CD14-positive monocyte (primary cell): ENCODE results near the gene SPCS2. TPM values are rescaled to one million over a fixed set of nuclear protein-coding genes. Genes with fewer than 3 reads are reported as not detected.
"Not testable (repeated sequence)": the region's sequence is repeated elsewhere in the genome, so short reads cannot be mapped to it uniquely, and the experiment has no call there.

Source experiments
- DNase-seq, 3 donors: peaks; one replicate each; pipeline ENCODE4 v3.0.0-alpha.2; 2011 to 2022
- H2AFZ ChIP-seq: 2 replicates; pipeline ENCODE4 v1.6.0; 2012; ENCODE audit warnings: mild to moderate bottlenecking, low read depth, low read length, inconsistent platforms; ENCODE audit not compliant: insufficient read depth, poor library complexity, severe bottlenecking
- H3K27ac ChIP-seq, 2 donors: 1 replicate in 1 of 2; 2 replicates in 1 of 2; pipeline ENCODE4 v1.5.1; 2012 to 2013; ENCODE audit warnings: low read length in 2 of 2, control low read depth in 1 of 2, inconsistent platforms in 1 of 2, low read depth in 1 of 2, mild to moderate bottlenecking in 1 of 2
- H3K27me3 ChIP-seq, 2 donors: one replicate each; pipeline versions ENCODE4 v1.6.0 to v1.6.1; 2011 to 2013; ENCODE audit warnings: low read length in 2 of 2; ENCODE audit not compliant: control insufficient read depth in 2 of 2, insufficient read depth in 2 of 2
- H3K36me3 ChIP-seq, 2 donors: replicated peaks in 1 of 2; 1 replicate in 1 of 2; 2 replicates in 1 of 2; pipeline versions ENCODE4 v1.5.1 to v1.6.1; 2012 to 2013; ENCODE audit warnings: low read length in 2 of 2, control low read depth in 1 of 2, inconsistent platforms in 1 of 2, mild to moderate bottlenecking in 1 of 2; ENCODE audit not compliant: insufficient read depth in 2 of 2, control insufficient read depth in 1 of 2
- H3K4me1 ChIP-seq, 2 donors: 1 replicate in 1 of 2; 2 replicates in 1 of 2; pipeline versions ENCODE4 v1.5.1 to v1.6.1; 2012 to 2013; ENCODE audit warnings: low read length in 2 of 2, control low read depth in 1 of 2, inconsistent platforms in 1 of 2, mild to moderate bottlenecking in 1 of 2, moderate library complexity in 1 of 2; ENCODE audit not compliant: insufficient read depth in 2 of 2, control insufficient read depth in 1 of 2
- H3K4me2 ChIP-seq: replicated peaks from 2 replicates; pipeline ENCODE3; 2012; ENCODE audit warnings: low read length, moderate library complexity, mild to moderate bottlenecking; ENCODE audit not compliant: poor library complexity, severe bottlenecking; ENCODE audit errors: extremely low read depth
- H3K4me3 ChIP-seq, 3 experiments: fragments of 200-600 bp in 1 of 3; sonication (generic) in 1 of 3; replicated peaks in 1 of 3; 1 replicate in 2 of 3; 2 replicates in 1 of 3; pipeline ENCODE4 v1.5.1; 2011 to 2013; ENCODE audit warnings: low read length in 3 of 3, mild to moderate bottlenecking in 3 of 3, control low read depth in 2 of 3, low read depth in 2 of 3, inconsistent platforms in 1 of 3, moderate library complexity in 1 of 3
- H3K79me2 ChIP-seq: 2 replicates; pipeline ENCODE4 v1.6.0; 2012; ENCODE audit warnings: mild to moderate bottlenecking, control low read depth, inconsistent platforms, low read length, moderate library complexity; ENCODE audit not compliant: insufficient read depth
- H3K9ac ChIP-seq: 2 replicates; pipeline ENCODE4 v1.6.0; 2017; ENCODE audit warnings: low read length, mild to moderate bottlenecking; ENCODE audit not compliant: insufficient read depth, poor library complexity, severe bottlenecking
- H3K9me3 ChIP-seq, 2 donors: replicated peaks in 1 of 2; 1 replicate in 1 of 2; 2 replicates in 1 of 2; pipeline versions ENCODE4 v1.5.1 to v1.6.1; 2012 to 2013; ENCODE audit warnings: low read length in 2 of 2, control low read depth in 1 of 2; ENCODE audit not compliant: control insufficient read depth in 1 of 2, insufficient read depth in 1 of 2
- H4K20me1 ChIP-seq: 2 replicates; pipeline ENCODE4 v1.6.0; 2012; ENCODE audit warnings: mild to moderate bottlenecking, low read length, control low read depth, moderate library complexity; ENCODE audit not compliant: insufficient read depth
- H3K27ac Mint-ChIP-seq, 7 donors: one replicate each; pipeline ENCODE4 v1.8.0; 2020; ENCODE audit warnings: mild to moderate bottlenecking in 7 of 7, mixed read lengths in 7 of 7, moderate library complexity in 6 of 7, inconsistent platforms in 2 of 7
- H3K27me3 Mint-ChIP-seq, 3 donors: one replicate each; pipeline ENCODE4 v1.8.0; 2021 to 2022; ENCODE audit warnings: low read depth in 3 of 3, mild to moderate bottlenecking in 3 of 3, mixed read lengths in 3 of 3, moderate library complexity in 3 of 3, inconsistent platforms in 1 of 3
- H3K36me3 Mint-ChIP-seq, 2 donors: one replicate each; pipeline ENCODE4 v1.8.0; 2020; ENCODE audit warnings: mixed read lengths in 2 of 2, inconsistent platforms in 1 of 2, mild to moderate bottlenecking in 1 of 2
- H3K4me1 Mint-ChIP-seq: one replicate; pipeline ENCODE4 v1.8.0; 2020; ENCODE audit warnings: mild to moderate bottlenecking, mixed read lengths
- H3K4me3 Mint-ChIP-seq, 2 donors: one replicate each; pipeline ENCODE4 v1.8.0; 2020; ENCODE audit warnings: mild to moderate bottlenecking in 2 of 2, mixed read lengths in 2 of 2, moderate library complexity in 1 of 2
- H3K9me3 Mint-ChIP-seq, 7 donors: one replicate each; pipeline ENCODE4 v1.8.0; 2020 to 2022; ENCODE audit warnings: mixed read lengths in 7 of 7, mild to moderate bottlenecking in 6 of 7, moderate library complexity in 6 of 7, inconsistent platforms in 2 of 7
- WGBS: methylation state at CpG from one replicate; pipeline ENCODE4 v1.1.5; 2013; ENCODE audit warnings: missing lambda C conversion rate; ENCODE audit not compliant: insufficient coverage; 5-methylcytosine and 5-hydroxymethylcytosine counted together
- intact Hi-C, 2 donors: fragments of 100-400 bp; cut with micrococcal nuclease; formaldehyde crosslinking; loops; one replicate each; pipeline versions ENCODE4 v1.15.0 to v1.15.1; 2023
- polyA plus RNA-seq, 3 donors: library from polyadenylated mRNA; depleted of rRNA in 1 of 3; unstranded in 2 of 3; stranded (reverse) in 1 of 3; fragments of 300-500 nt in 2 of 3; fragments of >200 nt in 1 of 3; fragmentation: Illumina TruSeq in 2 of 3; gene quantifications; 1 replicate in 2 of 3; 2 replicates in 1 of 3; pipeline ENCODE4 v1.2.3, GENCODE V29; 2012 to 2021
- TF ChIP-seq, protein P1 (sequence below): fragments of 200-600 bp; IDR thresholded peaks from one replicate; pipeline ENCODE4 v1.8.0; 2022; ENCODE audit warnings: antibody characterized with exemption, mild to moderate bottlenecking

SPCS2 gene
- polyA plus RNA-seq, 3 donors: 12.4 to 185 (median 150) TPM

GRCh38 chr11:75013051-75013450, 64.0 kb downstream of the SPCS2 start:
- H3K9me3 ChIP-seq: no peaks in the 10 kb centered on the region
- H3K4me1 Mint-ChIP-seq: no peaks in the 10 kb centered on the region
- no peak overlapping the region for H3K4me3 ChIP-seq
- peaks cover 60 to 71% of the 10 kb centered on the region in 2 donors for H3K36me3 Mint-ChIP-seq
- no peak for DNase-seq
- no peaks in the 10 kb centered on the region for H3K4me1 ChIP-seq
- no peak overlapping the region for H3K9ac ChIP-seq
- no peaks in the 10 kb centered on the region for H3K9me3 Mint-ChIP-seq
- H4K20me1 ChIP-seq: no peaks in the 10 kb centered on the region
- peak overlapping the region in 1 of 7 donors; percentile 13 for H3K27ac Mint-ChIP-seq
- no peaks in the 10 kb centered on the region for H3K79me2 ChIP-seq
- no peak overlapping the region for H3K4me2 ChIP-seq
- TF ChIP-seq, protein P1, sequence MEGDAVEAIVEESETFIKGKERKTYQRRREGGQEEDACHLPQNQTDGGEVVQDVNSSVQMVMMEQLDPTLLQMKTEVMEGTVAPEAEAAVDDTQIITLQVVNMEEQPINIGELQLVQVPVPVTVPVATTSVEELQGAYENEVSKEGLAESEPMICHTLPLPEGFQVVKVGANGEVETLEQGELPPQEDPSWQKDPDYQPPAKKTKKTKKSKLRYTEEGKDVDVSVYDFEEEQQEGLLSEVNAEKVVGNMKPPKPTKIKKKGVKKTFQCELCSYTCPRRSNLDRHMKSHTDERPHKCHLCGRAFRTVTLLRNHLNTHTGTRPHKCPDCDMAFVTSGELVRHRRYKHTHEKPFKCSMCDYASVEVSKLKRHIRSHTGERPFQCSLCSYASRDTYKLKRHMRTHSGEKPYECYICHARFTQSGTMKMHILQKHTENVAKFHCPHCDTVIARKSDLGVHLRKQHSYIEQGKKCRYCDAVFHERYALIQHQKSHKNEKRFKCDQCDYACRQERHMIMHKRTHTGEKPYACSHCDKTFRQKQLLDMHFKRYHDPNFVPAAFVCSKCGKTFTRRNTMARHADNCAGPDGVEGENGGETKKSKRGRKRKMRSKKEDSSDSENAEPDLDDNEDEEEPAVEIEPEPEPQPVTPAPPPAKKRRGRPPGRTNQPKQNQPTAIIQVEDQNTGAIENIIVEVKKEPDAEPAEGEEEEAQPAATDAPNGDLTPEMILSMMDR: no peak
- no peak overlapping the region for H3K27ac ChIP-seq
- H3K27me3 ChIP-seq: no peaks in the 10 kb centered on the region
- peaks cover 45 to 82% of the 10 kb centered on the region in 2 donors for H3K36me3 ChIP-seq
- H2AFZ ChIP-seq: no peak overlapping the region
- intact Hi-C loops: no loop called here
- H3K4me3 Mint-ChIP-seq: no peak overlapping the region
- H3K27me3 Mint-ChIP-seq: no peaks in the 10 kb centered on the region

DNA sequence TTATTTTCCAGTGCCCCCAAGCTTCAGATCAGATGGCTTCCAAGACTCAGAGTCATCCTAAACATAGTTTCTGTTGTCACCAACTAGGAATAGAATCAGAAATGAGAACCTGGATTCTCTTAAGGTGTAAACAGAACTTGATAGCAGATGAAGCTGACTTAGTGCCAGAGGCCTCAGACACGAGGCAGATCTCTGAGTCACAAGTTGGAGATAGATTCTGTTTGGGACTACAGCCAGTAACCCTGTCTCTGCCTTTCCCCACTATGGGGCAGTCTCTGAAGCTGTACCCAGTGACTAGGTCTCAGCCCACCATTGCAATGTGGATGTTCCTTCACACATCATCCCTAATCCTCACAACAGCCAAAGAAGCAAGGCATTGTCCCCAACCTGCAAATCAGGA, 65.1 kb downstream of the SPCS2 start:
- Histone ChIP-seq H2AFZ (no peak overlapping the region), H3K4me1 (no peaks in the 10 kb centered on the region), H3K27ac (no peak overlapping the region), H3K36me3 (peaks cover 35 to 71% of the 10 kb centered on the region in 2 donors), H3K4me2 (no peak overlapping the region), H3K79me2 (no peaks in the 10 kb centered on the region), H3K9me3 (no peaks in the 10 kb centered on the region), H3K4me3 (no peak overlapping the region), H3K9ac (no peak overlapping the region), H4K20me1 (no peaks in the 10 kb centered on the region), H3K27me3 (no peaks in the 10 kb centered on the region)
- WGBS: no CpG with 5 or more reads among the region's 1 CpG
- Mint-ChIP-seq H3K27ac (no peak overlapping the region), H3K4me3 (no peak overlapping the region), H3K27me3 (no peaks in the 10 kb centered on the region), H3K4me1 (no peaks in the 10 kb centered on the region), H3K9me3 (peaks cover 0 to 4% (median 0%) of the 10 kb centered on the region in 7 donors), H3K36me3 (peaks cover 56 to 69% of the 10 kb centered on the region in 2 donors)
- DNase-seq: no peak
- intact Hi-C loops: no loop called here
- TF ChIP-seq, protein P1: no peak

DNA sequence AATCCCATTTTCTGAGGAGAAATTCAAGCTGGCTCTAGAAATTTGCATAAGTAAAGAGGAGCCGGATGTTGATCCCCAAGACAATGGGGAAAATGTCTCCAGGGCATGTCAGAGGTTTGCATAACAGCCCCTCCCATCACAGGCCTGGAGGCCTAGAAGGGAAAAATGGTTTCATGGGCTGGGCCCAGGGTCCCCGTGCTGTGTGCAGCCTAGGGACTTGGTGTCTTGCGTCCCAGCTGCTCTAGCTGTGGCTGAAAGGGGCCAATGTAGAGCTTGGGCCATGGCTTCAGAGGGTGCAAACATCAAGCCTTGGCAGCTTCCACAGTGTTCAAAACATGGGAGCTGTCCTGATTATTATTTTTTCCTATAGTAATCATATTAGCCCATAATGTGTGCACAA, 70.1 kb downstream of the SPCS2 start:
- peaks cover 22 to 31% of the 10 kb centered on the region in 2 donors for H3K36me3 Mint-ChIP-seq
- H3K27me3 ChIP-seq, H3K9me3 ChIP-seq, H3K27me3 Mint-ChIP-seq, H3K4me3 ChIP-seq, H3K27ac Mint-ChIP-seq, H3K79me2 ChIP-seq, intact Hi-C loops, DNase-seq, H3K9me3 Mint-ChIP-seq, H3K9ac ChIP-seq, H3K4me2 ChIP-seq, H4K20me1 ChIP-seq, H3K4me1 Mint-ChIP-seq, H2AFZ ChIP-seq, H3K4me1 ChIP-seq, H3K4me3 Mint-ChIP-seq, H3K27ac ChIP-seq: not testable (repeated sequence)
- WGBS: 93% methylated on average over 2 of the region's 3 CpGs
- peaks cover 0 to 21% of the 10 kb centered on the region in 2 donors for H3K36me3 ChIP-seq
